ENCODE measurements around the gene ADRB2. TPM values are rescaled to one million over a fixed set of nuclear protein-coding genes. Genes with fewer than 3 reads are reported as not detected.

Gene ADRB2
- total RNA-seq, 1 donor from 2014 or later = 0.64 TPM

DNA sequence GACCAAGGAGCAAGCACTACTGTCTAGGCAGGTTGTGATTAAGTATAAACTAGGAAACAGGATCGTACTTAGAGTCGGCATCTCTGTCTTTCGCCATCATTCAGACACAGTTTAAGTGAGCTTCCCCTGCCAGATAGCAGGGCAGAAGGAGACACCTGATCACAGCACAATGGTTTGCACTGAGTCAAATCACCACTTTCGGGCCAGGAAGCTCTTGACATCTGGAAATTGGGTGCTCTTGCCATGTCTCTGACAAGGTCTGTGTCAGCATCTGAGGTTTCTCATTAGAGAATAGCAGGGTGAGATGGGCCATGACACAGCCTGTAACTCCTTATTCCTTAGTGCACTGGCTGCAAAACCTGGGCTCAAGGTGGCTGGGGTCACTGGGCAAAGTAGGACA lies 8.3 kb downstream of the ADRB2 start:
- H3K36me3 ChIP-seq (ENCODE audit: insufficient read depth, low read length) = no peaks in the 10 kb centered on the region
- DNase-seq (ENCODE audit: low read depth) (no peak), FAIRE-seq (no peak)
- no peaks in the 10 kb centered on the region for H3K4me1 ChIP-seq (ENCODE audit: insufficient read depth, low read length)
- H3K27me3 ChIP-seq (ENCODE audit: insufficient read depth, low read length) = no peaks in the 10 kb centered on the region
- no peaks in the 10 kb centered on the region for H3K9me3 Mint-ChIP-seq (ENCODE audit: unreplicated experiment)
- H3K27ac ChIP-seq (ENCODE audit: low read depth, low read length) = no peak overlapping the region
- H2AFZ ChIP-seq (ENCODE audit: low read depth, low read length) = no peak overlapping the region
- no peak overlapping the region for H3K4me2 ChIP-seq (ENCODE audit: low read length)
- no peak overlapping the region for H3K4me3 ChIP-seq (ENCODE audit: insufficient read depth, low read depth, low read length)
- no peaks in the 10 kb centered on the region for H3K27me3 Mint-ChIP-seq (ENCODE audit: low read depth, unreplicated experiment)
- no peak for TF ChIP-seq EZH2 (IDR thresholded peaks at IDR 0.05; ENCODE audit: insufficient read depth, low read length)
- TF ChIP-seq, protein P1, sequence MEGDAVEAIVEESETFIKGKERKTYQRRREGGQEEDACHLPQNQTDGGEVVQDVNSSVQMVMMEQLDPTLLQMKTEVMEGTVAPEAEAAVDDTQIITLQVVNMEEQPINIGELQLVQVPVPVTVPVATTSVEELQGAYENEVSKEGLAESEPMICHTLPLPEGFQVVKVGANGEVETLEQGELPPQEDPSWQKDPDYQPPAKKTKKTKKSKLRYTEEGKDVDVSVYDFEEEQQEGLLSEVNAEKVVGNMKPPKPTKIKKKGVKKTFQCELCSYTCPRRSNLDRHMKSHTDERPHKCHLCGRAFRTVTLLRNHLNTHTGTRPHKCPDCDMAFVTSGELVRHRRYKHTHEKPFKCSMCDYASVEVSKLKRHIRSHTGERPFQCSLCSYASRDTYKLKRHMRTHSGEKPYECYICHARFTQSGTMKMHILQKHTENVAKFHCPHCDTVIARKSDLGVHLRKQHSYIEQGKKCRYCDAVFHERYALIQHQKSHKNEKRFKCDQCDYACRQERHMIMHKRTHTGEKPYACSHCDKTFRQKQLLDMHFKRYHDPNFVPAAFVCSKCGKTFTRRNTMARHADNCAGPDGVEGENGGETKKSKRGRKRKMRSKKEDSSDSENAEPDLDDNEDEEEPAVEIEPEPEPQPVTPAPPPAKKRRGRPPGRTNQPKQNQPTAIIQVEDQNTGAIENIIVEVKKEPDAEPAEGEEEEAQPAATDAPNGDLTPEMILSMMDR (IDR thresholded peaks at IDR 0.05; ENCODE audit: insufficient read depth, low read depth, low read length) = no peak
- no peaks in the 10 kb centered on the region for H3K9me3 ChIP-seq (ENCODE audit: insufficient read depth, low read depth, low read length)
- no peak overlapping the region for H3K4me3 Mint-ChIP-seq (ENCODE audit: unreplicated experiment)
- H3K36me3 Mint-ChIP-seq (ENCODE audit: low read depth, unreplicated experiment) = no peaks in the 10 kb centered on the region
- H3K27ac Mint-ChIP-seq (ENCODE audit: unreplicated experiment) = no peak overlapping the region
- no peaks in the 10 kb centered on the region for H3K4me1 Mint-ChIP-seq (ENCODE audit: low read depth, unreplicated experiment)
- no peaks in the 10 kb centered on the region for H4K20me1 ChIP-seq (ENCODE audit: insufficient read depth, low read length)
- no peaks in the 10 kb centered on the region for H3K79me2 ChIP-seq (ENCODE audit: insufficient read depth, low read length)
- H3K9ac ChIP-seq (ENCODE audit: low read length) = no peak overlapping the region

- Histone ChIP-seq H3K4me3 (ENCODE audit: insufficient read depth, low read depth, low read length) (no peak overlapping the region), H3K36me3 (ENCODE audit: insufficient read depth, low read length) (no peaks in the 10 kb centered on the region), H3K4me2 (ENCODE audit: low read length) (no peak overlapping the region), H3K4me1 (ENCODE audit: insufficient read depth, low read length) (no peaks in the 10 kb centered on the region), H3K9me3 (ENCODE audit: insufficient read depth, low read depth, low read length) (no peaks in the 10 kb centered on the region), H3K27ac (ENCODE audit: low read depth, low read length) (no peak overlapping the region), H4K20me1 (ENCODE audit: insufficient read depth, low read length) (no peaks in the 10 kb centered on the region), H3K79me2 (ENCODE audit: insufficient read depth, low read length) (no peaks in the 10 kb centered on the region), H3K9ac (ENCODE audit: low read length) (no peak overlapping the region), H3K27me3 (ENCODE audit: insufficient read depth, low read length) (no peaks in the 10 kb centered on the region), H2AFZ (ENCODE audit: low read depth, low read length) (no peak overlapping the region)
- Mint-ChIP-seq H3K9me3 (ENCODE audit: unreplicated experiment) (no peaks in the 10 kb centered on the region), H3K27ac (ENCODE audit: unreplicated experiment) (no peak overlapping the region), H3K36me3 (ENCODE audit: low read depth, unreplicated experiment) (no peaks in the 10 kb centered on the region), H3K4me3 (ENCODE audit: unreplicated experiment) (no peak overlapping the region), H3K27me3 (ENCODE audit: low read depth, unreplicated experiment) (no peaks in the 10 kb centered on the region), H3K4me1 (ENCODE audit: low read depth, unreplicated experiment) (peaks cover 1% of the 10 kb centered on the region)
- FAIRE-seq (no peak), DNase-seq (ENCODE audit: low read depth) (no peak)
- TF ChIP-seq, protein P1 (IDR thresholded peaks at IDR 0.05; ENCODE audit: insufficient read depth, low read depth, low read length) = no peak
- TF ChIP-seq EZH2 (IDR thresholded peaks at IDR 0.05; ENCODE audit: insufficient read depth, low read length) = no peak
Observed at GRCh38 chr5:148836272-148837250, 10.2 kb downstream of the ADRB2 start.

GRCh38 chr5:148837383-148837782 lies 11.0 kb downstream of the ADRB2 start:
- FAIRE-seq = no peak
- Histone ChIP-seq H3K4me3 (ENCODE audit: insufficient read depth, low read depth, low read length) (no peak overlapping the region), H2AFZ (ENCODE audit: low read depth, low read length) (no peak overlapping the region), H4K20me1 (ENCODE audit: insufficient read depth, low read length) (no peaks in the 10 kb centered on the region), H3K9ac (ENCODE audit: low read length) (no peak overlapping the region), H3K27ac (ENCODE audit: low read depth, low read length) (no peak overlapping the region), H3K4me1 (ENCODE audit: insufficient read depth, low read length) (no peaks in the 10 kb centered on the region), H3K4me2 (ENCODE audit: low read length) (no peak overlapping the region), H3K79me2 (ENCODE audit: insufficient read depth, low read length) (no peaks in the 10 kb centered on the region), H3K9me3 (ENCODE audit: insufficient read depth, low read depth, low read length) (no peaks in the 10 kb centered on the region), H3K27me3 (ENCODE audit: insufficient read depth, low read length) (no peaks in the 10 kb centered on the region), H3K36me3 (ENCODE audit: insufficient read depth, low read length) (no peaks in the 10 kb centered on the region)
- H3K27me3 Mint-ChIP-seq (ENCODE audit: low read depth, unreplicated experiment) = no peaks in the 10 kb centered on the region
- TF ChIP-seq, protein P1 (IDR thresholded peaks at IDR 0.05; ENCODE audit: insufficient read depth, low read depth, low read length) = no peak
- TF ChIP-seq EZH2 (IDR thresholded peaks at IDR 0.05; ENCODE audit: insufficient read depth, low read length) = no peak
- no peaks in the 10 kb centered on the region for H3K36me3 Mint-ChIP-seq (ENCODE audit: low read depth, unreplicated experiment)
- H3K4me1 Mint-ChIP-seq (ENCODE audit: low read depth, unreplicated experiment) = peaks cover 1% of the 10 kb centered on the region
- H3K9me3 Mint-ChIP-seq (ENCODE audit: unreplicated experiment) = no peaks in the 10 kb centered on the region
- H3K4me3 Mint-ChIP-seq (ENCODE audit: unreplicated experiment) = no peak overlapping the region
- DNase-seq (ENCODE audit: low read depth) = no peak
- no peak overlapping the region for H3K27ac Mint-ChIP-seq (ENCODE audit: unreplicated experiment)

Data from astrocyte (in vitro differentiated cells and primary cell).